Body of pancreas (tissue), 4 donors: ENCODE data around the gene FRAS1.

Experiments used
- POLR2A ChIP-seq, 3 donors: fragments of 450-650 bp; IDR thresholded peaks; one replicate each; pipeline ENCODE4 v1.6.1; 2016; ENCODE audit warnings: antibody characterized with exemption in 3 of 3, mild to moderate bottlenecking in 2 of 3
- TF ChIP-seq, protein P1 (sequence below), 7 experiments: fragments of 450-650 bp in 4 of 7; fragments of 200-600 bp in 3 of 7; sonication (generic) in 3 of 7; IDR thresholded peaks; one replicate each; pipeline ENCODE4 v1.5.1; 2016 to 2019; ENCODE audit warnings: antibody characterized with exemption in 7 of 7

DNA sequence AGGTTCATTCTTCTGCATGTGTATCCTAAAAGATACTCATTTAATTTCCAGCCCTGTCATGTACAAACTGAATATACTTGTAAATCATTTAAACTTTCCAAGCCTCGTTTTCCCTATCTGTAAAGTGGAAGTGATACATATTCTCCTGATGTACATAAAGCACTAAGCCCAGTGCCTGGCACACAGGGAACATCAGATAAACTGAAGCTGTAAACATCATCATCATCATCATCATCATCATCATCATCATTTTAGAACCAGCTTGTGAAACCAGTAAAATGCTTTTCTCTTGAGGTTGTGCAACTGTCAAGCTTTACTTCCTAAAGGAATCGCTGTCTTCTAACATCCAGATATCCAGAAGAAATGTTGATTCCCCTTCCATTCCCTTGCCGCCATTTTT is 411.1 kb downstream of the FRAS1 start:
- TF ChIP-seq, protein P1, sequence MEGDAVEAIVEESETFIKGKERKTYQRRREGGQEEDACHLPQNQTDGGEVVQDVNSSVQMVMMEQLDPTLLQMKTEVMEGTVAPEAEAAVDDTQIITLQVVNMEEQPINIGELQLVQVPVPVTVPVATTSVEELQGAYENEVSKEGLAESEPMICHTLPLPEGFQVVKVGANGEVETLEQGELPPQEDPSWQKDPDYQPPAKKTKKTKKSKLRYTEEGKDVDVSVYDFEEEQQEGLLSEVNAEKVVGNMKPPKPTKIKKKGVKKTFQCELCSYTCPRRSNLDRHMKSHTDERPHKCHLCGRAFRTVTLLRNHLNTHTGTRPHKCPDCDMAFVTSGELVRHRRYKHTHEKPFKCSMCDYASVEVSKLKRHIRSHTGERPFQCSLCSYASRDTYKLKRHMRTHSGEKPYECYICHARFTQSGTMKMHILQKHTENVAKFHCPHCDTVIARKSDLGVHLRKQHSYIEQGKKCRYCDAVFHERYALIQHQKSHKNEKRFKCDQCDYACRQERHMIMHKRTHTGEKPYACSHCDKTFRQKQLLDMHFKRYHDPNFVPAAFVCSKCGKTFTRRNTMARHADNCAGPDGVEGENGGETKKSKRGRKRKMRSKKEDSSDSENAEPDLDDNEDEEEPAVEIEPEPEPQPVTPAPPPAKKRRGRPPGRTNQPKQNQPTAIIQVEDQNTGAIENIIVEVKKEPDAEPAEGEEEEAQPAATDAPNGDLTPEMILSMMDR (IDR thresholded peaks at IDR 0.05) = no peak
- TF ChIP-seq POLR2A (IDR thresholded peaks at IDR 0.05) = no peak
